IMR-90 (cell line): ENCODE data around the gene CFAP43. TPM values are rescaled to one million over a fixed set of nuclear protein-coding genes. Genes with fewer than 3 reads are reported as not detected.

Experiments
- ATAC-seq: fragments of 200-7000 bp; cut with Tn5 transposase; 2 replicates; pipeline ENCODE4 v1.9.1; 2020; ENCODE audit warnings: low read depth, mild to moderate bottlenecking, moderate library complexity
- BruUV-seq: library from RNA; stranded (reverse); fragments of 400-500 nt; replicated peaks from 2 replicates; lab custom pipeline; 2021; lab: Mats Ljungman, UMichigan
- CTCF ChIA-PET: fragments of 300-600 bp; formaldehyde crosslinking; extraction: SDS; loops from one replicate; lab custom pipeline; 2021; ENCODE audit warnings: antibody characterized with exemption; lab: Yijun Ruan, JAX
- POLR2A ChIA-PET: fragments of 300-600 bp; sonication (Branson Sonifier 250); formaldehyde crosslinking; loops from one replicate; lab custom pipeline; 2022; ENCODE audit warnings: antibody characterized with exemption; ENCODE audit not compliant: unreplicated experiment; lab: Charles Lee
- DNase-seq: peaks from one replicate; pipeline ENCODE4 v3.0.0; 2013
- H2AFZ ChIP-seq: replicated peaks from 2 replicates; pipeline ENCODE3; 2013; ENCODE audit warnings: low read length, mild to moderate bottlenecking; ENCODE audit not compliant: poor library complexity
- H2AK5ac ChIP-seq: 2 replicates; pipeline ENCODE4 v1.6.1; 2013; ENCODE audit warnings: low read depth, low read length, inconsistent platforms
- H2AK9ac ChIP-seq: replicated peaks from 2 replicates; pipeline ENCODE3; 2013; ENCODE audit warnings: mild to moderate bottlenecking, low read depth, low read length, moderate library complexity; ENCODE audit not compliant: poor library complexity
- H2BK120ac ChIP-seq: 2 replicates; pipeline ENCODE4 v1.6.1; 2013; ENCODE audit warnings: low read depth, low read length, inconsistent platforms
- H2BK15ac ChIP-seq: 3 replicates; pipeline ENCODE4 v1.6.1; 2013; ENCODE audit warnings: low read depth, low read length, inconsistent platforms
- H2BK20ac ChIP-seq: 2 replicates; pipeline ENCODE4 v1.6.1; 2013; ENCODE audit warnings: low read depth, mild to moderate bottlenecking, inconsistent platforms, low read length, moderate library complexity
- H2BK5ac ChIP-seq: 2 replicates; pipeline ENCODE4 v1.6.1; 2013; ENCODE audit warnings: mild to moderate bottlenecking, low read depth, low read length, inconsistent platforms; ENCODE audit not compliant: poor library complexity, severe bottlenecking
- H3K14ac ChIP-seq: replicated peaks from 2 replicates; pipeline ENCODE4 v1.6.1; 2013; ENCODE audit warnings: low read depth, low read length, inconsistent platforms
- H3K18ac ChIP-seq: 2 replicates; pipeline ENCODE4 v1.6.1; 2013; ENCODE audit warnings: low read depth, low read length, control low read depth
- H3K23ac ChIP-seq: 2 replicates; pipeline ENCODE4 v1.6.1; 2013; ENCODE audit warnings: low read depth, low read length, inconsistent platforms
- H3K27ac ChIP-seq: 2 replicates; pipeline ENCODE4 v1.5.1; 2013; ENCODE audit warnings: mild to moderate bottlenecking, control low read depth, low read length; ENCODE audit not compliant: insufficient read depth
- H3K27me3 ChIP-seq: 2 replicates; pipeline ENCODE4 v1.6.1; 2013; ENCODE audit warnings: low read length; ENCODE audit not compliant: control insufficient read depth, insufficient read depth
- H3K36me3 ChIP-seq: 2 replicates; pipeline ENCODE4 v1.6.1; 2013; ENCODE audit warnings: low read length, mixed read lengths; ENCODE audit not compliant: control insufficient read depth, insufficient read depth
- H3K4ac ChIP-seq: 2 replicates; pipeline ENCODE4 v1.6.1; 2013; ENCODE audit warnings: low read depth, low read length, inconsistent platforms
- H3K4me1 ChIP-seq: 2 replicates; pipeline ENCODE4 v1.6.1; 2013; ENCODE audit warnings: low read length, mixed read lengths; ENCODE audit not compliant: control insufficient read depth, insufficient read depth
- H3K4me2 ChIP-seq: 2 replicates; pipeline ENCODE4 v1.6.1; 2013; ENCODE audit warnings: low read depth, mild to moderate bottlenecking, control low read depth, low read length, moderate library complexity
- H3K4me3 ChIP-seq: 2 replicates; pipeline ENCODE4 v1.5.1; 2013; ENCODE audit warnings: low read depth, mild to moderate bottlenecking, control low read depth, low read length, moderate library complexity; ENCODE audit not compliant: insufficient read depth
- H3K56ac ChIP-seq: 2 replicates; pipeline ENCODE4 v1.6.1; 2013; ENCODE audit warnings: low read length, inconsistent platforms; ENCODE audit not compliant: insufficient read depth; ENCODE audit errors: extremely low read depth
- H3K79me1 ChIP-seq, 2 experiments: 2 replicates each; pipeline ENCODE4 v1.6.1; 2013; ENCODE audit warnings: low read length in 2 of 2, inconsistent platforms in 1 of 2, low read depth in 1 of 2
- H3K9ac ChIP-seq: 2 replicates; pipeline ENCODE4 v1.6.1; 2013; ENCODE audit warnings: low read depth, low read length, control low read depth
- H3K9me1 ChIP-seq: 2 replicates; pipeline ENCODE4 v1.6.1; 2013; ENCODE audit warnings: low read length, inconsistent platforms; ENCODE audit not compliant: insufficient read depth
- H3K9me3 ChIP-seq: 2 replicates; pipeline ENCODE4 v1.6.1; 2013; ENCODE audit warnings: low read length; ENCODE audit not compliant: control insufficient read depth, insufficient read depth
- H4K20me1 ChIP-seq: 2 replicates; pipeline ENCODE4 v1.6.1; 2013; ENCODE audit warnings: low read length, inconsistent platforms; ENCODE audit not compliant: insufficient read depth
- H4K5ac ChIP-seq: 2 replicates; pipeline ENCODE4 v1.6.1; 2013; ENCODE audit warnings: mild to moderate bottlenecking, low read depth, low read length, control low read depth
- H4K8ac ChIP-seq, 2 experiments: 2 replicates each; pipeline ENCODE4 v1.6.1; 2013; ENCODE audit warnings: low read depth in 2 of 2, low read length in 2 of 2, control low read depth in 1 of 2, inconsistent platforms in 1 of 2
- H4K91ac ChIP-seq: 2 replicates; pipeline ENCODE4 v1.6.1; 2013; ENCODE audit warnings: low read depth, low read length, inconsistent platforms; ENCODE audit not compliant: insufficient read depth
- CEBPB ChIP-seq: IDR thresholded peaks from 2 replicates; pipeline ENCODE4 v1.6.1; 2012; ENCODE audit warnings: low read depth, low read length, improper control_type of control experiment
- CHD1 ChIP-seq: IDR thresholded peaks from 2 replicates; pipeline ENCODE4 v1.6.1; 2012; ENCODE audit warnings: low read depth, low read length, improper control_type of control experiment
- MAFK ChIP-seq: IDR thresholded peaks from 2 replicates; pipeline ENCODE4 v1.6.1; 2012; ENCODE audit warnings: low read depth, low read length, improper control_type of control experiment
- MAZ ChIP-seq: IDR thresholded peaks from 2 replicates; pipeline ENCODE4 v1.6.1; 2012; ENCODE audit warnings: low read depth, mild to moderate bottlenecking, low read length, improper control_type of control experiment, moderate library complexity, borderline replicate concordance
- MXI1 ChIP-seq: IDR thresholded peaks from 2 replicates; pipeline ENCODE4 v1.6.1; 2012; ENCODE audit warnings: low read depth, mild to moderate bottlenecking, low read length, moderate library complexity, borderline replicate concordance
- NFE2L2 ChIP-seq: fragments of 150-350 bp; IDR thresholded peaks from 2 replicates; pipeline ENCODE4 v1.6.1; 2016; ENCODE audit warnings: low read depth, mild to moderate bottlenecking, low read length
- POLR2A ChIP-seq: IDR thresholded peaks from 2 replicates; pipeline ENCODE4 v1.6.1; 2012; ENCODE audit warnings: mild to moderate bottlenecking, low read depth, low read length
- RAD21 ChIP-seq: IDR thresholded peaks from 2 replicates; pipeline ENCODE4 v1.6.1; 2012; ENCODE audit warnings: low read length, improper control_type of control experiment
- RCOR1 ChIP-seq: IDR thresholded peaks from 2 replicates; pipeline ENCODE4 v1.6.1; 2012; ENCODE audit warnings: mild to moderate bottlenecking, low read length, improper control_type of control experiment; ENCODE audit not compliant: insufficient replicate concordance
- RFX5 ChIP-seq: IDR thresholded peaks from 2 replicates; pipeline ENCODE4 v1.8.0; 2012; ENCODE audit warnings: low read depth, mild to moderate bottlenecking, low read length, moderate library complexity
- WGBS, 2 experiments: methylation state at CpG; one replicate each; pipeline versions ENCODE4 v1.1.5 to v1.1.7; 2013; ENCODE audit warnings: missing lambda C conversion rate in 2 of 2; ENCODE audit not compliant: insufficient read length in 1 of 2; ENCODE audit errors: extremely low coverage in 2 of 2; 5-methylcytosine and 5-hydroxymethylcytosine counted together
- dilution Hi-C: fragments of 300-500 bp; cut with HindIII; formaldehyde crosslinking; loops from one replicate; pipeline ENCODE4 v1.14.3; 2018; ENCODE audit warnings: low sequenced_read_pairs; ENCODE audit not compliant: unreplicated experiment
- in situ Hi-C: fragments of 300-500 bp; cut with MboI; formaldehyde crosslinking; loops from 3 replicates; pipeline ENCODE4 v1.14.3; 2019; ENCODE audit warnings: low sequenced_read_pairs, inconsistent platforms, mixed read lengths
- intact Hi-C: fragments of 100-400 bp; cut with micrococcal nuclease; formaldehyde crosslinking; loops from 2 replicates; pipeline ENCODE4 v1.10.0; 2022
- polyA plus RNA-seq, 3 experiments: library from polyadenylated mRNA; depleted of rRNA; stranded (reverse); fragments of >200 nt; gene quantifications; 2 replicates each; pipeline ENCODE4 v1.2.3, GENCODE V29; 2012; ENCODE audit warnings: low replicate concordance in 1 of 3
- total RNA-seq: library from RNA; depleted of rRNA; stranded (reverse); fragments of >200 nt; gene quantifications from 2 replicates; pipeline ENCODE4 v1.2.3, GENCODE V29; 2012
- TF ChIP-seq, protein P1 (sequence below): fragments of 150-350 bp; IDR thresholded peaks from 2 replicates; pipeline ENCODE4 v1.6.1; 2016; ENCODE audit warnings: low read depth, mild to moderate bottlenecking, low read length, moderate library complexity, borderline replicate concordance

CFAP43 gene
- total and polyA plus RNA-seq, 2 of the 4 experiments (the other 2 are of a cell fraction), result under 0.01 to 0.05 TPM

DNA sequence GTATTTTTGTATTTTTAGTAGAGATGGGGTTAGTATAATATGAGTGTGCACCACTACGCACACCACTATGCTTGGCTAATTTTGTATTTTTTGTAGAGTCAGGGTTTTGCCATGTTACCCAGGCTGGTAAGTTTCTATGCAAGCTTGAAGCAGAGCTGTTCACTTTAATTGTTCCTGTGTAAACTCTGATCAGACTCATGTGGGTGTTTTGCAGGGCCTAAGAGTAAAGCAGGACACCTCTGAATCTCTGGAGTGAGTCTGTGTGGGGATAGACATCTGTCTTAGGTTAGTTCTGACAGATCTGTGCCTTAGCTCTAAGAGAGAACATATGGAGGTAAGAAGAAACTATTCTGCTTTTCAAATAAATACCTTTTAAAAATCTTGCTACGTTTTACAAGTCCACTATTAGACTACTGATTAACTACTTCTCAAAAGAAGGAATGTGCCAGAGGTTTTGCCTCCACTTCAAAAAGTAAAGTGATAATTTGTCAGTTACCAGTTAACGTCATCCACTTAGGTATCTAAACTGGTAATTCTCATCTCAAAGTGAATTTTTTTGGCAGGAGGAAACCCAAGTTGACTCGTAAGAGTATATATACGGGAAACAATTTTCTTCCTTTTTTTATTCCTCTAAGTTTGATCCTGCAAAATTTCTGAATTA, 147.6 kb downstream of the CFAP43 start:
- Histone ChIP-seq H3K18ac (no peak overlapping the region), H3K4me1 (no peaks in the 10 kb centered on the region), H3K9me3 (no peaks in the 10 kb centered on the region), H3K4me3 (no peak overlapping the region), H2BK15ac (no peak overlapping the region), H2BK20ac (no peak overlapping the region), H4K91ac (no peak overlapping the region), H4K5ac (no peak overlapping the region), H3K4ac (no peak overlapping the region), H3K4me2 (no peak overlapping the region), H2AK9ac (no peak overlapping the region), H4K8ac (no peak overlapping the region), H2BK5ac (no peak overlapping the region), H4K20me1 (no peaks in the 10 kb centered on the region), H3K23ac (no peak overlapping the region), H3K36me3 (no peaks in the 10 kb centered on the region), H2AFZ (no peak overlapping the region), H3K9me1 (no peaks in the 10 kb centered on the region), H3K56ac (no peak overlapping the region), H3K27me3 (peaks cover 2% of the 10 kb centered on the region; the same call in 1 of the 2 replicates), H2AK5ac (no peak overlapping the region), H3K14ac (no peak overlapping the region), H3K79me1 (no peaks in the 10 kb centered on the region), H3K27ac (no peak overlapping the region), H2BK120ac (no peak overlapping the region), H3K9ac (no peak overlapping the region)
- in situ Hi-C loops, result no loop called here
- WGBS, 2 experiments, result no CpG with 5 or more reads among the region's 5 CpGs
- TF ChIP-seq, protein P1, sequence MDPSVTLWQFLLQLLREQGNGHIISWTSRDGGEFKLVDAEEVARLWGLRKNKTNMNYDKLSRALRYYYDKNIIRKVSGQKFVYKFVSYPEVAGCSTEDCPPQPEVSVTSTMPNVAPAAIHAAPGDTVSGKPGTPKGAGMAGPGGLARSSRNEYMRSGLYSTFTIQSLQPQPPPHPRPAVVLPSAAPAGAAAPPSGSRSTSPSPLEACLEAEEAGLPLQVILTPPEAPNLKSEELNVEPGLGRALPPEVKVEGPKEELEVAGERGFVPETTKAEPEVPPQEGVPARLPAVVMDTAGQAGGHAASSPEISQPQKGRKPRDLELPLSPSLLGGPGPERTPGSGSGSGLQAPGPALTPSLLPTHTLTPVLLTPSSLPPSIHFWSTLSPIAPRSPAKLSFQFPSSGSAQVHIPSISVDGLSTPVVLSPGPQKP, result no peak
- no peak for TF ChIP-seq POLR2A
- no peak for TF ChIP-seq NFE2L2
- TF ChIP-seq RAD21, result no peak
- no peak for TF ChIP-seq MXI1
- no peak for TF ChIP-seq MAZ
- TF ChIP-seq RCOR1, result no peak
- TF ChIP-seq MAFK, result no peak
- TF ChIP-seq CEBPB, result no peak
- no peak for TF ChIP-seq RFX5
- TF ChIP-seq CHD1, result no peak
- DNase-seq (no peak), ATAC-seq (no peak)
- no TSS peak for BruUV-seq
- ChIA-PET POLR2A (no interaction called here), CTCF (interaction anchor here (0.6 kb wide), 1 partner anchor 17 kb away, joined by 5 read pairs; no protein-coding TSS in a partner anchor)
- dilution Hi-C loops, result no loop called here
- intact Hi-C loops, result no loop called here
